Nephron progenitor cell (in vitro differentiated cells): ENCODE data around the gene HUNK.

Experiments used
- DNase-seq: peaks from one replicate; pipeline ENCODE4 v3.0.0; 2021
- H3K27ac Mint-ChIP-seq: 2 replicates; pipeline ENCODE4 v1.8.0; 2021; ENCODE audit warnings: mild to moderate bottlenecking, moderate library complexity, mixed read lengths
- H3K27me3 Mint-ChIP-seq: 2 replicates; pipeline ENCODE4 v1.8.0; 2021; ENCODE audit warnings: mild to moderate bottlenecking, low read depth, mixed read lengths; ENCODE audit not compliant: poor library complexity
- H3K36me3 Mint-ChIP-seq: 2 replicates; pipeline ENCODE4 v1.8.0; 2021; ENCODE audit warnings: low read depth, mixed read lengths
- H3K4me1 Mint-ChIP-seq: 2 replicates; pipeline ENCODE4 v1.8.0; 2021; ENCODE audit warnings: mixed read lengths
- H3K4me3 Mint-ChIP-seq: 2 replicates; pipeline ENCODE4 v1.8.0; 2021; ENCODE audit warnings: mild to moderate bottlenecking, moderate library complexity, mixed read lengths
- H3K9me3 Mint-ChIP-seq: 2 replicates; pipeline ENCODE4 v1.8.0; 2021; ENCODE audit warnings: mild to moderate bottlenecking, moderate library complexity, mixed read lengths
- TF ChIP-seq, protein P1 (sequence below): fragments of 200-600 bp; sonication (generic); IDR thresholded peaks from 2 replicates; pipeline ENCODE4 v1.5.0; 2021; ENCODE audit warnings: antibody characterized with exemption

HUNK gene

DNA sequence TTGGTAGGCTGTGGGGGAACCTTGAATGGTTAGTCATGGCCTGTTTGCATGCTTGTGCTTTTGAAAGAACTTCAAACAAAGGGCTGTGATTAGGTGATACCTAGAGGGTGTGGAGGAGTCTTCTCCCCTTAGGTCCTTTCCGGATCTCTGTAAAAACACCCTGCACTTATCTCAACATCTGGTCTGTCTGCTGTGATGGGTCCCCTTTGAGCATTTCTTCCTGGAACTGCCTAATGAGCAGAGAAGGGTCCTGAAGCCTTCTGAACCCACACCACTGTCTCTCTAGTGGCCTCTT lies 59.6 kb downstream of the HUNK start:
- Mint-ChIP-seq H3K27me3 (no peaks in the 10 kb centered on the region), H3K9me3 (no peaks in the 10 kb centered on the region), H3K4me3 (peak overlapping the region; percentile 11), H3K27ac (peak overlapping the region; percentile 99), H3K4me1 (peaks cover 97% of the 10 kb centered on the region), H3K36me3 (peaks cover 23% of the 10 kb centered on the region)
- no peak for DNase-seq
- TF ChIP-seq, protein P1, sequence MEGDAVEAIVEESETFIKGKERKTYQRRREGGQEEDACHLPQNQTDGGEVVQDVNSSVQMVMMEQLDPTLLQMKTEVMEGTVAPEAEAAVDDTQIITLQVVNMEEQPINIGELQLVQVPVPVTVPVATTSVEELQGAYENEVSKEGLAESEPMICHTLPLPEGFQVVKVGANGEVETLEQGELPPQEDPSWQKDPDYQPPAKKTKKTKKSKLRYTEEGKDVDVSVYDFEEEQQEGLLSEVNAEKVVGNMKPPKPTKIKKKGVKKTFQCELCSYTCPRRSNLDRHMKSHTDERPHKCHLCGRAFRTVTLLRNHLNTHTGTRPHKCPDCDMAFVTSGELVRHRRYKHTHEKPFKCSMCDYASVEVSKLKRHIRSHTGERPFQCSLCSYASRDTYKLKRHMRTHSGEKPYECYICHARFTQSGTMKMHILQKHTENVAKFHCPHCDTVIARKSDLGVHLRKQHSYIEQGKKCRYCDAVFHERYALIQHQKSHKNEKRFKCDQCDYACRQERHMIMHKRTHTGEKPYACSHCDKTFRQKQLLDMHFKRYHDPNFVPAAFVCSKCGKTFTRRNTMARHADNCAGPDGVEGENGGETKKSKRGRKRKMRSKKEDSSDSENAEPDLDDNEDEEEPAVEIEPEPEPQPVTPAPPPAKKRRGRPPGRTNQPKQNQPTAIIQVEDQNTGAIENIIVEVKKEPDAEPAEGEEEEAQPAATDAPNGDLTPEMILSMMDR: no peak

DNA sequence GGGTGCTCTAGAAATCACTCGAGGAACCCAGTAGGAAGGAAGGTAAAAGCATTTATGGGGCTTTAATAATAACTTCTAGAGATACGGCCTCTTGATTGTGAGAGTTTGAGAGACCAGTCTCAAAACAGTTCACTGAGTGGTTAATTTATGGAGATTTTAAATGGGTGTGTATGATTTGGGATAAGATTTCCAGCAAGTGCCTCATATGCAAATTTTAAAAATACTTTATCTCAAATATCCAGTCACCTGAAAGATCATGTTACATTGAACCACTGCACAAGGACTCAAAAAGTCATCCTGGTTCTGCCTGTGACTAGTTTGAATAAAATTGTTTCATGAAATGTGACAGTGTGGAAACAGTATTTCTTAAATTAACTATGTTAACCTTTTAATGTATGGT lies 64.5 kb downstream of the HUNK start:
- no peaks in the 10 kb centered on the region for H3K9me3 Mint-ChIP-seq
- DNase-seq: no peak
- H3K27ac Mint-ChIP-seq: no peak overlapping the region
- H3K27me3 Mint-ChIP-seq: no peaks in the 10 kb centered on the region
- peaks cover 59% of the 10 kb centered on the region for H3K36me3 Mint-ChIP-seq
- H3K4me3 Mint-ChIP-seq: no peak overlapping the region
- TF ChIP-seq, protein P1: no peak
- peaks cover 75% of the 10 kb centered on the region for H3K4me1 Mint-ChIP-seq

DNA sequence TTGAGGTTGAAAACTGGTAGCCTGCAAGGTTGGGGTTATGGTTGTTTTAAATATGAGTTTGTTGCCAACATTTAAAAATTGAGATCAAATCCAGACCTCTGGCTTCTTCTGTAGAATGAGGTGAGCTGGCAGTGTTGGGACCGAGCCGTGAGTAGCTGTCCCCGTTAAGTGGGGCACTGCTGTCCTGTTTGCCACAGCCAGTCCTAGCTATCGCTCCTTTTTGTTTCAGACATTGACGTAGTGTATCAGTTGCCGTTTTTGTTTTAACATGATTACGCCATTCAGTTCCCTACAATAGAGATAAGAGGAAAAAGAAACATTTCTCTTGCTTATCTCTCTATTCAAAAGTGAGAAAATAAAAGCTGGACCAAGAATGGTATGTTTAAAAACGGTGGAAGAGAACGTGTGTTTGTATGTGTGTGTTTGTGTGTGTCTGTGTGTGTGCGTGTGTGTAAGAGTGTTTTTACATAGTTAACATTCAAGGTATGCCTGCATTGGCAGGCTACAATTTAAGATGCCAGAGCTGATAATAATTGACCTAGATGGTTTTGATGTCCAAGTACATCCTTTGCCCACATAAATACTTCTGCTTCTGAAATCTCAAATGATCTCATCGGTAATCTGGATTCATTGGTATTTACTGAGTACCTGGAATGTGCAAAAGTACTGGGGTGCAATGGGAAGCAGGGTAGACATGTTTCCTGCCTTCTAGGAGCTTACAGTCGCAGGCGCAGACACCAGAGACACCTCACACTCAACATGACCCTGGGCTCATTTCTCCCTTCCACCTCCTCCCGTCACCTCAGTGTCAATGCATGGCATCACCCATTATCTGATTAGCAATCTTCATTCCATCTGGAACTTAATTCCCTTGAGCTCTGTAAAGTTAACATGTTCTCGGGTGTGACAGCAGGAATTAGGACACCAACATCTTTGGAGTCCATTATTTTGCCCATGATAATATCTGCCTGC lies 65.8 kb downstream of the HUNK start:
- TF ChIP-seq, protein P1: no peak
- H3K4me1 Mint-ChIP-seq: peaks cover 75% of the 10 kb centered on the region
- H3K36me3 Mint-ChIP-seq: peaks cover 69% of the 10 kb centered on the region
- H3K4me3 Mint-ChIP-seq: no peak overlapping the region
- no peak for DNase-seq
- H3K27me3 Mint-ChIP-seq: no peaks in the 10 kb centered on the region
- H3K9me3 Mint-ChIP-seq: no peaks in the 10 kb centered on the region
- H3K27ac Mint-ChIP-seq: peak overlapping the region; percentile 42

DNA sequence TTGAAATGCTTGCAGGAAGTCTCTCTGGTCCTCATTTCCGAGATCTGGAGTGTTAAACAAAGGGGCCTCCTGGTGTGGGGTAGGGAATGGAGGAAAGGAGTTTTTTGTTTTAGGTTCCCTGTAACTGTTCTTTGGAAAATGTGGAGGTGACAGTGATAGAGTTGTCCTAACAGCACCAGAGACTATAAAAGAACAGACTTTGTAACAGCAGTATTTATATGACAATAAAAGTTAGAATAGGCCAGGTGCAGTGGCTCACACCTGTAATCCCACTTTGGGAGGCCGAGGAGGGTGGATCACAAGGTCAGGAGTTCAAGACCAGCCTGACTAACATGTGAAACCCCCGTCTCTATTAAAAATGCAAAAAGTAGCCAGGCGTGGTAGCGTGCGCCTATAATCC lies 68.9 kb downstream of the HUNK start:
- DNase-seq: no peak
- TF ChIP-seq, protein P1: no peak
- peak overlapping the region; percentile 80 for H3K27ac Mint-ChIP-seq
- H3K4me1 Mint-ChIP-seq: peaks cover 77% of the 10 kb centered on the region
- no peak overlapping the region for H3K4me3 Mint-ChIP-seq
- peaks cover 75% of the 10 kb centered on the region for H3K36me3 Mint-ChIP-seq
- H3K27me3 Mint-ChIP-seq: no peaks in the 10 kb centered on the region
- H3K9me3 Mint-ChIP-seq: no peaks in the 10 kb centered on the region

DNA sequence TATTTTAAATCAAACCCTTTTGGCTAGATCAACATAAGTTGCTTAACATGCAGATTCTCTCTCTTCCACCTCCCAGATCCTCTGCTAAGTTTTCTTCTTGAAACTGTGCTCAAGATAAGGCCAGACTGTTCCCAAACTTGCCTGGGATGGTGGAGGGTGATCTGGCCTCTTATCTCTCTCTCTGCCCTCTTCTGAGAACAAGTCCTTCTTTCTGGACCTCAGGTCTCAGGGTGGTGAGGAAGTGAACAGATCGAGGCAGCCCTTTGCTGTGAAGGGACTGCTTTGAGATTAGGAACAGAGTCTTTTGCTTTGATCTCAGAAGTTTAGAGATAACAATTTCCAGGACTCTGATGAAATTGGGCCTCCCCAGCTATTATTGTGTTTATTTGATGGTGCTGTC lies 70.7 kb downstream of the HUNK start:
- H3K4me3 Mint-ChIP-seq: no peak overlapping the region
- H3K27ac Mint-ChIP-seq: peak overlapping the region; percentile 64
- peaks cover 58% of the 10 kb centered on the region for H3K4me1 Mint-ChIP-seq
- peaks cover 86% of the 10 kb centered on the region for H3K36me3 Mint-ChIP-seq
- no peak for DNase-seq
- H3K27me3 Mint-ChIP-seq: no peaks in the 10 kb centered on the region
- TF ChIP-seq, protein P1: no peak
- no peaks in the 10 kb centered on the region for H3K9me3 Mint-ChIP-seq

DNA sequence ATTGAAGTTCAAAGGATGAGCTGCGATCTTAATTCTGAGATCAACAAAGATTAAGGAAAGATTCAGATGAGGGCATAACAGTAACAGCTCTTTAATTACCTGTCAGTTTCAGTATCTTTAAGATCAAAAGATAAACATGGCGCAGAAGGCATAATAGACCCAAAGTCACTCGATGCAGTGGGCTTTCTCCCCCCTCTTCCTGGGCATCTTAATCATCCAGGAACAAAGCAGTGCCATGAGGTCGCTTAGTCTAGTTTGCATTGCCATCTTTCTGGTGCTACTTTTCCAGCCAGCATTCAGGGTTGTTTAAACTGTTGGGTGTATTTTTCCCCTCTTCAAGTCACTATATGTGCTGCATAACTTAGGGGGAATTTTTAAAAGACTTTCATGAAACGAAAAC lies 72.3 kb downstream of the HUNK start:
- TF ChIP-seq, protein P1: no peak
- Mint-ChIP-seq H3K4me3 (peak overlapping the region; percentile 47), H3K27ac (peak overlapping the region; percentile 97), H3K27me3 (no peaks in the 10 kb centered on the region), H3K36me3 (peaks cover 90% of the 10 kb centered on the region), H3K9me3 (no peaks in the 10 kb centered on the region), H3K4me1 (peaks cover 55% of the 10 kb centered on the region)
- no peak for DNase-seq
